Colonic mucosa (tissue), 4 donors: Measurements from ENCODE around the gene ZNF385B. TPM values are rescaled to one million over a fixed set of nuclear protein-coding genes. Genes with fewer than 3 reads are reported as not detected.

Source experiments
- DNase-seq: peaks from one replicate; pipeline ENCODE4 v3.0.0-alpha.2; 2020
- H3K27ac ChIP-seq: fragments of 200-600 bp; one replicate; pipeline ENCODE4 v1.8.0; 2021
- H3K27me3 ChIP-seq: fragments of 200-600 bp; one replicate; pipeline ENCODE4 v1.8.0; 2021
- H3K36me3 ChIP-seq: fragments of 200-600 bp; one replicate; pipeline ENCODE4 v1.8.0; 2021
- H3K4me1 ChIP-seq: fragments of 200-600 bp; one replicate; pipeline ENCODE4 v1.8.0; 2021; ENCODE audit warnings: mild to moderate bottlenecking
- H3K4me3 ChIP-seq: fragments of 200-600 bp; one replicate; pipeline ENCODE4 v1.8.0; 2021
- H3K9ac ChIP-seq, 2 donors: one replicate each; pipeline ENCODE4 v1.7.0; 2013; ENCODE audit warnings: control low read depth in 2 of 2, low read depth in 2 of 2, low read length in 2 of 2
- H3K9me3 ChIP-seq: fragments of 200-600 bp; one replicate; pipeline ENCODE4 v1.8.0; 2021
- intact Hi-C: fragments of 100-400 bp; cut with DNase I; formaldehyde crosslinking; loops from one replicate; pipeline ENCODE4 v1.14.1; 2022
- total RNA-seq, 2 donors: library from RNA; stranded (reverse); fragmentation: NEBNext Ultra II Directional in 1 of 2; extraction: Animal tissue kit (Norgen Biotek cat#: 25700) in 1 of 2; gene quantifications; one replicate each; pipeline ENCODE4 v1.2.1, GENCODE V29; 2021
- TF ChIP-seq, protein P1 (sequence below): fragments of 200-600 bp; IDR thresholded peaks from one replicate; pipeline ENCODE4 v1.8.0; 2022; ENCODE audit warnings: antibody characterized with exemption, mild to moderate bottlenecking
- donor health status: healthy.
- donor health status: DM: no; HTN: no; CAD: no.
- donor health status: DM: no; HTN: no; CAD: no.

ZNF385B gene
- total RNA-seq, 2 donors from 2014 or later = 0.10 to 0.69 TPM

DNA sequence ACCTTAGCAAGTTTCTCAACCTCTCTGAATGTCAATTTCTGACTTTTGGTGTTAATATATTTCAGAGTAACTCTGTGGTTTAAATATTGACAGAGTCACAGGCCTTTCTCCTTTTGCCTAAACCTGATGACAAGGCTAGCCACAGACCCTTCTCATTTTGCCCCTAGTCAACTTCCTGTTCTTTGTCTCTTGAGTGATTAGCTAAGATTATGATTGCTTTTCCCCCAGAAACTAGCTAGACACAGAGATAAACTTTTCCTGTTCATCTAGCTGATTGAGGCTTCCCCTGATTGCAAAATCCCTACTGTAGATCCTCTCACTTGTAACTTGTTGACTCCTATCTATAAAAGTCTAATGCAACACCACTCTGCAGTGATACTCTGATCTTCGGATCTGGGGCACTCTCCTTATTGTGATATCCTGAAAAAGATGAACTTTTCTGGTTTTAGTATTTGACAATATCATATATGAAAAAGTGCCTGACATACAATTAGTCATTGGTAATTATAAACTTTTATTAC, 241.4 kb downstream of the ZNF385B start:
- no peak for DNase-seq
- H3K36me3 ChIP-seq = no peaks in the 10 kb centered on the region
- H3K9me3 ChIP-seq = no peaks in the 10 kb centered on the region
- intact Hi-C loops = no loop called here
- H3K27me3 ChIP-seq = no peaks in the 10 kb centered on the region
- no peaks in the 10 kb centered on the region for H3K4me1 ChIP-seq
- H3K27ac ChIP-seq = no peak overlapping the region
- TF ChIP-seq, protein P1, sequence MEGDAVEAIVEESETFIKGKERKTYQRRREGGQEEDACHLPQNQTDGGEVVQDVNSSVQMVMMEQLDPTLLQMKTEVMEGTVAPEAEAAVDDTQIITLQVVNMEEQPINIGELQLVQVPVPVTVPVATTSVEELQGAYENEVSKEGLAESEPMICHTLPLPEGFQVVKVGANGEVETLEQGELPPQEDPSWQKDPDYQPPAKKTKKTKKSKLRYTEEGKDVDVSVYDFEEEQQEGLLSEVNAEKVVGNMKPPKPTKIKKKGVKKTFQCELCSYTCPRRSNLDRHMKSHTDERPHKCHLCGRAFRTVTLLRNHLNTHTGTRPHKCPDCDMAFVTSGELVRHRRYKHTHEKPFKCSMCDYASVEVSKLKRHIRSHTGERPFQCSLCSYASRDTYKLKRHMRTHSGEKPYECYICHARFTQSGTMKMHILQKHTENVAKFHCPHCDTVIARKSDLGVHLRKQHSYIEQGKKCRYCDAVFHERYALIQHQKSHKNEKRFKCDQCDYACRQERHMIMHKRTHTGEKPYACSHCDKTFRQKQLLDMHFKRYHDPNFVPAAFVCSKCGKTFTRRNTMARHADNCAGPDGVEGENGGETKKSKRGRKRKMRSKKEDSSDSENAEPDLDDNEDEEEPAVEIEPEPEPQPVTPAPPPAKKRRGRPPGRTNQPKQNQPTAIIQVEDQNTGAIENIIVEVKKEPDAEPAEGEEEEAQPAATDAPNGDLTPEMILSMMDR = no peak
- H3K9ac ChIP-seq = no peak overlapping the region
- H3K4me3 ChIP-seq = no peak overlapping the region

DNA sequence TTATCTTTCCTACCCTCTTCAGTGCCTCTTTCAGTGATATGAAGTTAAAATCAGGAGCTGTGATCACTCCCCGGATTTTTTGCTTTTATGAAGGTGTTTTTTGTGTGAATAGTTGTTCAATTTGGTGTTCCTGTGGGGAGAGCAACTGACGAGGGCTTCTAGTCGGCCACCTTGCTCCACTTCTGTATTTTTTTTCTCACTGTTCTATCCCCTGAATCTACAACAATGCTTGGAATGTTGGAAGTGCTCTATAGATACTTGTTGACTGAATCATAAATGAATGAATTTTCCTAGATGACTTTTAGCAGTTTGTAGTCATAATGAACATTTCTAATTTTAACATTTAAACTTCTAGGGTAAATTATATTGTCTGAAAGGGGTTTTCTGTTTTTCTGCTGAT, 247.3 kb downstream of the ZNF385B start:
- intact Hi-C loops = no loop called here
- no peak overlapping the region for H3K4me3 ChIP-seq
- no peak overlapping the region for H3K27ac ChIP-seq
- no peak overlapping the region for H3K9ac ChIP-seq
- H3K27me3 ChIP-seq = no peaks in the 10 kb centered on the region
- TF ChIP-seq, protein P1 = no peak
- H3K36me3 ChIP-seq = no peaks in the 10 kb centered on the region
- no peak for DNase-seq
- no peaks in the 10 kb centered on the region for H3K4me1 ChIP-seq
- no peaks in the 10 kb centered on the region for H3K9me3 ChIP-seq

DNA sequence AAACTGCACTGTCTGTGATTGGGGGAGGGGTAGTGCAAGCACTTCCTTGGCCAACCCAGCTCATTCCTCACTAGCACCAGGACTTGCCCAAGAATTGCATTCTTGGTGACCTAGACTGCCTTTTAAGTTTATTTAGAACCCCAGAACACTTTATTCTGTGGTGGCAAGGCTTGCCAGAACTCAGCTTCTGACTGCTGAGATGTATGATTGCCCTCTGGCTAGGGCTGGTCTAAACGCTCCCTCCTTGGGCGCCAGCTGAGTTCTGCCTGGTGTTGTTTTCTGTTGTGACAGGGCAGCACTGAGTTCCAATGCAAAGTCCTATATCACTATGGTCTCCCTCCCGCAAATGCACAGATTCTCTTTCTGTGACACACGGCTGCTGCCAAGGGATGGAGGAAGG, 247.7 kb downstream of the ZNF385B start:
- intact Hi-C loops = no loop called here
- no peaks in the 10 kb centered on the region for H3K27me3 ChIP-seq
- H3K9me3 ChIP-seq = no peaks in the 10 kb centered on the region
- H3K36me3 ChIP-seq = no peaks in the 10 kb centered on the region
- DNase-seq = no peak
- no peak overlapping the region for H3K9ac ChIP-seq
- TF ChIP-seq, protein P1 = no peak
- H3K4me1 ChIP-seq = no peaks in the 10 kb centered on the region
- no peak overlapping the region for H3K27ac ChIP-seq
- H3K4me3 ChIP-seq = no peak overlapping the region

DNA sequence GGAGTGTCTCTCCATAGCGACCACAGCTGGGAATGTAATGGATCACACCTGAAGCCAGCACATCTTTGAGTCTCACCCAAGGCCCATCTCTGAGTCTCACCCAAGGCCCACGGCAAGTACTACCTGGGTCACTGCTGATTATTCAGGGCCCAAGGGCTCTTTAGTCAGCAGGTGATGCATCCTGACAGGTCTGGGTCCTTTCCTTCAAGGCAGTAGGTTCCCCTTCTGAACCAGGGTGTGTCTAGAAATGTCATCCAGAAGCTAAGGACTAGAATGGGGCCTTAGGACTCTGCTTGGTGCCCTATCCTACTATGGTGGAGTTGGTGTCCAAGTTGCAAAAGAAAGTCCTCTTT, 248.1 kb downstream of the ZNF385B start:
- Histone ChIP-seq H3K4me3 (no peak overlapping the region), H3K27me3 (no peaks in the 10 kb centered on the region), H3K4me1 (no peaks in the 10 kb centered on the region), H3K9ac (no peak overlapping the region), H3K36me3 (no peaks in the 10 kb centered on the region), H3K27ac (no peak overlapping the region), H3K9me3 (no peaks in the 10 kb centered on the region)
- TF ChIP-seq, protein P1 = no peak
- intact Hi-C loops = no loop called here
- no peak for DNase-seq

DNA sequence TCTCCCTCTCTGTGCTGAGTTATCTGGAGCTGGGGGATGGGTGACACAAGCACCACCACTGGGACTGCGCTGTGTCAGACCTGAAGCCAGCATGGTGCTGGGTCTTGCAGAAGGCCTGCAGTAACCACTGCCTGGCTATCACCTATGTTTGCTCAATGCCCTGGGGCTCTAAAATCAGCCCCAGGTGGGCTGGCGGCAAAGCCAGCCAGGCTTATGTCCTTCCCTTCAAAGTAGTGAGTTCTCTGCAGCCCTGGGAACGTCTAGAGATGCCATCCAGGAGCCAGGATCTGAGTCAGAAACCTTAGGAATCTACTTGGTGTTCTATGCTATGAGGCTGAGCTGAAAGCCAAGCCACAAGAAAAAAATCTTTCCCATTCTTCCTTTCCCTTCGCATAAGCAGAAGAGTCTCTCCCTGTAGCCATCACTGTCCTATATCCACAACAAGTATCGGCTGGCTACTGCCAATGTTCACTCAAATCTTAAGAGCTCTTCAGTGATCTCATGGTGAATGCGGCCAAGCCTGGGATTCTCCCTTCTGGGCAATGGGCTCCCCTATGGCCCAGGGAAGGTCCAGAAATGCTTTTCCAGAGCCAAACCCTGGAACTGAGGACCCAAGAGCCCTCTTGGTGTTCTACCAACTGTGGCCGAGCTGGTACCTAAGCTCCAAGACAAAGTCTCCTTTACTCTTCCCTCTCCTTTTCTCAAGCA, 248.7 kb downstream of the ZNF385B start:
- no peaks in the 10 kb centered on the region for H3K4me1 ChIP-seq

More for the DNA sequence above, 248.7 kb downstream of the ZNF385B start:
- H3K9ac ChIP-seq = no peak overlapping the region
- no peak overlapping the region for H3K27ac ChIP-seq
- intact Hi-C loops = no loop called here
- TF ChIP-seq, protein P1 = no peak
- DNase-seq = no peak
- no peaks in the 10 kb centered on the region for H3K9me3 ChIP-seq
- no peaks in the 10 kb centered on the region for H3K27me3 ChIP-seq
- H3K36me3 ChIP-seq = no peaks in the 10 kb centered on the region
- H3K4me3 ChIP-seq = no peak overlapping the region
